Stomach (tissue), 9 donors: ENCODE results near the gene OR56A3. TPM values are rescaled to one million over a fixed set of nuclear protein-coding genes. Genes with fewer than 3 reads are reported as not detected.

ENCODE experiments used
- DNase-seq, 2 donors: peaks; one replicate each; pipeline versions ENCODE4 v3.0.0 to v3.0.0-alpha.2; 2013 to 2019
- H3K27ac ChIP-seq, 5 donors: fragments of 200-600 bp in 4 of 5; sonication (generic) in 4 of 5; one replicate each; pipeline ENCODE4 v1.5.1; 2013 to 2019; ENCODE audit warnings: mild to moderate bottlenecking in 1 of 5, moderate library complexity in 1 of 5
- H3K27me3 ChIP-seq, 3 donors: fragments of 200-600 bp; sonication (generic); one replicate each; pipeline ENCODE4 v1.5.1; 2017 to 2019; ENCODE audit warnings: mixed run types in 1 of 3
- H3K36me3 ChIP-seq, 4 donors: fragments of 200-600 bp; sonication (generic); 1 replicate in 3 of 4; 2 replicates in 1 of 4; pipeline ENCODE4 v1.5.1; 2016 to 2019
- H3K4me1 ChIP-seq, 4 donors: fragments of 200-600 bp; sonication (generic); one replicate each; pipeline ENCODE4 v1.5.1; 2016 to 2019
- H3K4me3 ChIP-seq, 4 donors: fragments of 200-600 bp; sonication (generic) in 3 of 4; one replicate each; pipeline ENCODE4 v1.5.1; 2016 to 2019; ENCODE audit warnings: mild to moderate bottlenecking in 1 of 4
- H3K9me3 ChIP-seq, 4 donors: fragments of 200-600 bp; sonication (generic); one replicate each; pipeline ENCODE4 v1.5.1; 2016 to 2019
- CTCF ChIP-seq, 7 experiments: fragments of 450-650 bp in 4 of 7; fragments of 200-600 bp in 3 of 7; sonication (generic) in 3 of 7; IDR thresholded peaks; one replicate each; pipeline ENCODE4 v1.5.1; 2016 to 2019; ENCODE audit warnings: antibody characterized with exemption in 7 of 7, control low read depth in 2 of 7, mild to moderate bottlenecking in 1 of 7
- EP300 ChIP-seq: sonication (generic); formaldehyde crosslinking; IDR thresholded peaks from one replicate; pipeline ENCODE4 v1.6.1; 2017; ENCODE audit warnings: antibody characterized with exemption
- POLR2A ChIP-seq, 4 donors: fragments of 450-650 bp; IDR thresholded peaks; one replicate each; pipeline ENCODE4 v1.6.1; 2016; ENCODE audit warnings: antibody characterized with exemption in 4 of 4, control low read depth in 2 of 4, mild to moderate bottlenecking in 1 of 4, moderate library complexity in 1 of 4
- POLR2AphosphoS5 ChIP-seq, 3 donors: sonication (generic); formaldehyde crosslinking; IDR thresholded peaks; one replicate each; pipeline ENCODE4 v1.6.1; 2016; ENCODE audit warnings: antibody characterized with exemption in 3 of 3
- WGBS, 5 donors: extraction: QIAGEN DNeasy Blood & Tissue Kit in 3 of 5; methylation state at CpG; one replicate each; pipeline versions ENCODE4 v1.1.5 to v1.1.7; 2013 to 2018; 5-methylcytosine and 5-hydroxymethylcytosine counted together
- intact Hi-C: fragments of 100-400 bp; cut with DNase I; formaldehyde crosslinking; loops from one replicate; pipeline ENCODE4 v1.15.1; 2023; ENCODE audit warnings: low total_unique reads
- polyA plus RNA-seq, 3 donors: library from polyadenylated mRNA; stranded (reverse); fragments of 200-250 nt; gene quantifications; one replicate each; pipeline ENCODE4 v1.2.3, GENCODE V29; 2013
- total RNA-seq, 5 donors: library from RNA; depleted of rRNA; stranded (reverse); fragments of >200 nt; gene quantifications; one replicate each; pipeline versions ENCODE4 v1.1.0 to v1.2.3, GENCODE V29; 2014 to 2016
- donor health status: healthy with polysubstance abuse.
- donor health status: Bipolar disorder and iron deficiency.
- donor health status: healthy.

Gene OR56A3
- total and polyA plus RNA-seq, 8 donors = not detected

- TF ChIP-seq POLR2AphosphoS5 (IDR thresholded peaks at IDR 0.05) (no peak), EP300 (no peak), CTCF (IDR thresholded peaks at IDR 0.05) (no peak), POLR2A (IDR thresholded peaks at IDR 0.05) (no peak)
- Histone ChIP-seq H3K9me3 (peaks cover 0 to 14% (median 5%) of the 10 kb centered on the region in 4 donors), H3K27ac (no peak within 1 kb of the TSS), H3K4me3 (no peak within 1 kb of the TSS), H3K36me3 (no peaks in the 10 kb centered on the region), H3K4me1 (no peaks in the 10 kb centered on the region), H3K27me3 (no peaks in the 10 kb centered on the region)
- intact Hi-C loops = no loop called here
- no peak for DNase-seq
Measured at GRCh38 chr11:5968394-5968793, 26.3 kb downstream of the OR56A3 start, which contains the start of gene OR56A5. OR56A5 (minus strand) TSS chr11:5968494; CDS start chr11:5968494, 0 bp downstream.

- TF ChIP-seq POLR2AphosphoS5 (IDR thresholded peaks at IDR 0.05) (no peak), POLR2A (IDR thresholded peaks at IDR 0.05) (no peak), CTCF (IDR thresholded peaks at IDR 0.05) (no peak), EP300 (no peak)
- Histone ChIP-seq H3K9me3 (peaks cover 0 to 2% (median 0%) of the 10 kb centered on the region in 4 donors), H3K4me1 (no peaks in the 10 kb centered on the region), H3K36me3 (no peaks in the 10 kb centered on the region), H3K4me3 (no peak overlapping the region), H3K27ac (no peak overlapping the region), H3K27me3 (no peaks in the 10 kb centered on the region)
- DNase-seq = no peak
- intact Hi-C loops = no loop called here
- 47 to 76% (median 62%) methylated on average over 1 of the region's 1 CpG for WGBS, 5 donors
Measured at GRCh38 chr11:5973530-5973929, 31.5 kb downstream of the OR56A3 start.

- H3K4me3 ChIP-seq = no peak overlapping the region
- intact Hi-C loops = no loop called here
- peaks cover 0 to 9% (median 7%) of the 10 kb centered on the region in 4 donors for H3K9me3 ChIP-seq
- TF ChIP-seq CTCF (IDR thresholded peaks at IDR 0.05) = no peak
- TF ChIP-seq EP300 = no peak
- no peak for TF ChIP-seq POLR2AphosphoS5 (IDR thresholded peaks at IDR 0.05)
- no peak for TF ChIP-seq POLR2A (IDR thresholded peaks at IDR 0.05)
- DNase-seq = no peak
- no peaks in the 10 kb centered on the region for H3K4me1 ChIP-seq
- no peak overlapping the region for H3K27ac ChIP-seq
- WGBS, 5 donors = 29 to 54% (median 40%) methylated on average over 1 of the region's 1 CpG
- peaks cover 0 to 7% (median 0%) of the 10 kb centered on the region in 3 donors for H3K27me3 ChIP-seq
- H3K36me3 ChIP-seq = no peaks in the 10 kb centered on the region
Measured at GRCh38 chr11:5983443-5983842, 41.4 kb downstream of the OR56A3 start.

- intact Hi-C loops = no loop called here
- 44 to 62% (median 55%) methylated on average over 1 of the region's 1 CpG for WGBS, 5 donors
- Histone ChIP-seq H3K27ac (no peak within 1 kb of the TSS), H3K9me3 (peaks cover 0 to 4% (median 0%) of the 10 kb centered on the region in 4 donors), H3K4me3 (no peak within 1 kb of the TSS), H3K27me3 (peaks cover 0 to 14% (median 0%) of the 10 kb centered on the region in 3 donors), H3K4me1 (no peaks in the 10 kb centered on the region), H3K36me3 (no peaks in the 10 kb centered on the region)
- DNase-seq = no peak
- TF ChIP-seq EP300 (no peak), POLR2AphosphoS5 (IDR thresholded peaks at IDR 0.05) (no peak), CTCF (IDR thresholded peaks at IDR 0.05) (no peak), POLR2A (IDR thresholded peaks at IDR 0.05) (no peak)
Measured at GRCh38 chr11:5986885-5987284, 44.8 kb downstream of the OR56A3 start, which contains the start of gene OR52L1. OR52L1 (minus strand) TSS chr11:5986985; CDS start chr11:5986930, 55 bp downstream.
